ENCODE results near the gene KCNA2. TPM values are rescaled to one million over a fixed set of nuclear protein-coding genes. Genes with fewer than 3 reads are reported as not detected.

The KCNA2 gene
- total and polyA plus RNA-seq, 2 of the 4 experiments (the other 2 are of a cell fraction): not detected

DNA sequence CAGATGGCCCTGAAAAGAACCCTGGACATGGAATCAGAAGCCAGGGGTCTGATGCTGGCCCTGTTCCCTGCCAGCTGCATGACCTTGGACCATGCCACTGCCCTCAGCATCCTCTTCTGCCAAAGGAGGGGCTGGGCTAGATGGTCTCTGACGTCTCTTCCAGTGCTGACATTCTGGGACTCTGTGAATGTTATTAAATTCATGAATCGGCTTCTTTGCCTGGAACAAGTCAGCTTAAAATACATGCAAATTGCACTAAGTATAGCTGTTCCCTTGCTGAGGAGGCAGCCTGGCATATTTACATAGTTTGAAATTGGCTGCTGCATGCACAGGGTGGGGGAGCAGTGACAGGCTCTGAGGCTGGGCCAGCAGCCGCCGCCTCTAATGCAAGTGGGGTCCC lies 23.8 kb downstream of the KCNA2 start:
- no TSS peak for BruUV-seq (replicated peaks)
- TF ChIP-seq MAZ (IDR thresholded peaks at IDR 0.05; ENCODE audit: borderline replicate concordance, low read depth, low read length): no peak
- TF ChIP-seq CTCF (conservative IDR thresholded peaks at IDR 0.05; ENCODE audit: low read depth, low read length): no peak
- TF ChIP-seq POLR2A (IDR thresholded peaks at IDR 0.05; ENCODE audit: low read depth, low read length): no peak
- TF ChIP-seq CEBPB (IDR thresholded peaks at IDR 0.05; ENCODE audit: low read depth, low read length): no peak
- TF ChIP-seq USF2 (IDR thresholded peaks at IDR 0.05; ENCODE audit: low read depth, low read length): no peak
- TF ChIP-seq RFX5 (IDR thresholded peaks at IDR 0.05; ENCODE audit: low read depth, low read length): no peak
- no peak for TF ChIP-seq BHLHE40 (IDR thresholded peaks at IDR 0.05; ENCODE audit: low read depth, low read length)
- TF ChIP-seq MXI1 (IDR thresholded peaks at IDR 0.05; ENCODE audit: borderline replicate concordance, low read depth, low read length): no peak
- no peak for TF ChIP-seq RAD21 (IDR thresholded peaks at IDR 0.05; ENCODE audit: low read length)
- TF ChIP-seq, protein P1, sequence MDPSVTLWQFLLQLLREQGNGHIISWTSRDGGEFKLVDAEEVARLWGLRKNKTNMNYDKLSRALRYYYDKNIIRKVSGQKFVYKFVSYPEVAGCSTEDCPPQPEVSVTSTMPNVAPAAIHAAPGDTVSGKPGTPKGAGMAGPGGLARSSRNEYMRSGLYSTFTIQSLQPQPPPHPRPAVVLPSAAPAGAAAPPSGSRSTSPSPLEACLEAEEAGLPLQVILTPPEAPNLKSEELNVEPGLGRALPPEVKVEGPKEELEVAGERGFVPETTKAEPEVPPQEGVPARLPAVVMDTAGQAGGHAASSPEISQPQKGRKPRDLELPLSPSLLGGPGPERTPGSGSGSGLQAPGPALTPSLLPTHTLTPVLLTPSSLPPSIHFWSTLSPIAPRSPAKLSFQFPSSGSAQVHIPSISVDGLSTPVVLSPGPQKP (IDR thresholded peaks at IDR 0.05; ENCODE audit: borderline replicate concordance, low read depth, low read length): no peak
- TF ChIP-seq RCOR1 (IDR thresholded peaks at IDR 0.05; ENCODE audit: insufficient replicate concordance, low read length): no peak
- TF ChIP-seq CHD1 (IDR thresholded peaks at IDR 0.05; ENCODE audit: low read depth, low read length): no peak
- no peak for TF ChIP-seq FOS (IDR thresholded peaks at IDR 0.05; ENCODE audit: low read depth, low read length)
- no peak for TF ChIP-seq NFE2L2 (IDR thresholded peaks at IDR 0.05; ENCODE audit: low read depth, low read length)
- no peak for TF ChIP-seq MAFK (IDR thresholded peaks at IDR 0.05; ENCODE audit: low read depth, low read length)
- TF ChIP-seq SMC3 (IDR thresholded peaks at IDR 0.05; ENCODE audit: low read depth, low read length): no peak
- no peak for DNase-seq
- no peaks in the 10 kb centered on the region for H3K9me3 ChIP-seq (ENCODE audit: control insufficient read depth, insufficient read depth, low read length)
- H3K18ac ChIP-seq (ENCODE audit: low read depth, low read length): no peak overlapping the region
- no peak overlapping the region for H3K9ac ChIP-seq (ENCODE audit: low read depth, low read length)
- H2BK20ac ChIP-seq (ENCODE audit: low read depth, low read length): no peak overlapping the region
- no peaks in the 10 kb centered on the region for H3K36me3 ChIP-seq (ENCODE audit: control insufficient read depth, insufficient read depth, low read length)
- H2BK15ac ChIP-seq (ENCODE audit: low read depth, low read length): no peak overlapping the region
- ChIA-PET CTCF (interaction anchor here (0.7 kb wide), 1 partner anchor 192 kb away, joined by 3 read pairs; no protein-coding TSS in a partner anchor), POLR2A (ENCODE audit: unreplicated experiment) (no interaction called here)
- H3K4me1 ChIP-seq (ENCODE audit: control insufficient read depth, insufficient read depth, low read length): no peaks in the 10 kb centered on the region
- no peak overlapping the region for H4K91ac ChIP-seq (ENCODE audit: insufficient read depth, low read depth, low read length)
- no peak overlapping the region for H3K14ac ChIP-seq (replicated peaks; ENCODE audit: low read depth, low read length)
- H2BK120ac ChIP-seq (ENCODE audit: low read depth, low read length): no peak overlapping the region
- no peak overlapping the region for H4K8ac ChIP-seq (ENCODE audit: low read depth in 2 of 2, low read length in 2 of 2)
- H3K4me3 ChIP-seq (ENCODE audit: insufficient read depth, low read depth, low read length): no peak overlapping the region
- intact Hi-C loops (cut with micrococcal nuclease): no loop called here
- no peak overlapping the region for H2AK9ac ChIP-seq (replicated peaks; ENCODE audit: low read depth, low read length, poor library complexity)
- no peak overlapping the region for H3K27ac ChIP-seq (ENCODE audit: insufficient read depth, low read length)
- WGBS, 2 experiments (ENCODE audit: extremely low coverage in 2 of 2, insufficient read length in 1 of 2): 50% methylated on average over 1 of the region's 4 CpGs; no CpG with 5 or more reads in 1 of the 2 experiments
- H3K56ac ChIP-seq (ENCODE audit: extremely low read depth, insufficient read depth, low read length): no peak overlapping the region
- no peaks in the 10 kb centered on the region for H3K79me1 ChIP-seq (ENCODE audit: low read depth in 1 of 2, low read length in 2 of 2)
- no peaks in the 10 kb centered on the region for H3K9me1 ChIP-seq (ENCODE audit: insufficient read depth, low read length)
- in situ Hi-C loops (cut with MboI; ENCODE audit: low sequenced_read_pairs): no loop called here
- no peak overlapping the region for H2BK5ac ChIP-seq (ENCODE audit: low read depth, low read length, poor library complexity, severe bottlenecking)
- no peak overlapping the region for H4K5ac ChIP-seq (ENCODE audit: low read depth, low read length)
- no peak overlapping the region for H2AK5ac ChIP-seq (ENCODE audit: low read depth, low read length)
- H4K20me1 ChIP-seq (ENCODE audit: insufficient read depth, low read length): no peaks in the 10 kb centered on the region
- dilution Hi-C loops (cut with HindIII; ENCODE audit: low sequenced_read_pairs, unreplicated experiment): no loop called here
- peaks cover 3% of the 10 kb centered on the region; the same call in 1 of the 2 replicates for H3K27me3 ChIP-seq (ENCODE audit: control insufficient read depth, insufficient read depth, low read length)
- no peak overlapping the region for H3K23ac ChIP-seq (ENCODE audit: low read depth, low read length)
- no peak overlapping the region for H3K4ac ChIP-seq (ENCODE audit: low read depth, low read length)
- H2AFZ ChIP-seq (replicated peaks; ENCODE audit: low read length, poor library complexity): no peak overlapping the region
- no peak overlapping the region for H3K4me2 ChIP-seq (ENCODE audit: low read depth, low read length)
- ATAC-seq (ENCODE audit: low read depth): no peak

Data from IMR-90 (cell line).